ENCODE results near the gene B3GAT1. TPM values are rescaled to one million over a fixed set of nuclear protein-coding genes. Genes with fewer than 3 reads are reported as not detected.
"Not testable (repeated sequence)": the region's sequence is repeated elsewhere in the genome, so short reads cannot be mapped to it uniquely, and the experiment has no call there.

B3GAT1 gene
- total RNA-seq, 4 donors from 2014 or later, result 0.14 to 0.16 TPM; not detected in 2

DNA sequence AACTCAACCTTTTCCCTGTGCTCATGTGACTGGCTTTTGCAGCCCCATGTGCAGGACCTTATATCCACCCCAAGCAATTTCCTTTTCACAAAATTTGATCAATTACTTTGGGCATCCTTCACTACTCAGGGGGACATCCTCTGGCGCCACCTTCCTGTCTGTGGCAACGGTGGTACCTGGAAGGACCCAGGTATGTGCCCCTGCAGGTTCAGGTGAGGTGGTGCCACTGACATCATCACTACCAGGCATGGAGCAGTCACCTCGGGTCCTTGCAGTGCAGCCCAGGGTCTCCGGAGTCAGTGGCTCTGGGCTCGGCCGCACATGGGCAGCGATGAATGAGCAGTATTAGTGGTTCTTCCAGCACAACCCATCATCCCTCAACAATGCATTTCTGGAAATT lies 37.7 kb upstream of the B3GAT1 start:
- Histone ChIP-seq H3K9me3 (no peaks in the 10 kb centered on the region), H3K27ac (no peak overlapping the region), H3K36me3 (no peaks in the 10 kb centered on the region), H3K4me1 (no peaks in the 10 kb centered on the region), H3K27me3 (no peaks in the 10 kb centered on the region), H3K4me3 (no peak overlapping the region)
- in situ Hi-C loops (cut with MboI; ENCODE audit: low pct_ligation_motif_present in 1 of 4, low pct_unique_long_range_greater_than_20kb in 1 of 4, low sequenced_read_pairs in 3 of 4), result no loop called here
- TF ChIP-seq, protein P1, sequence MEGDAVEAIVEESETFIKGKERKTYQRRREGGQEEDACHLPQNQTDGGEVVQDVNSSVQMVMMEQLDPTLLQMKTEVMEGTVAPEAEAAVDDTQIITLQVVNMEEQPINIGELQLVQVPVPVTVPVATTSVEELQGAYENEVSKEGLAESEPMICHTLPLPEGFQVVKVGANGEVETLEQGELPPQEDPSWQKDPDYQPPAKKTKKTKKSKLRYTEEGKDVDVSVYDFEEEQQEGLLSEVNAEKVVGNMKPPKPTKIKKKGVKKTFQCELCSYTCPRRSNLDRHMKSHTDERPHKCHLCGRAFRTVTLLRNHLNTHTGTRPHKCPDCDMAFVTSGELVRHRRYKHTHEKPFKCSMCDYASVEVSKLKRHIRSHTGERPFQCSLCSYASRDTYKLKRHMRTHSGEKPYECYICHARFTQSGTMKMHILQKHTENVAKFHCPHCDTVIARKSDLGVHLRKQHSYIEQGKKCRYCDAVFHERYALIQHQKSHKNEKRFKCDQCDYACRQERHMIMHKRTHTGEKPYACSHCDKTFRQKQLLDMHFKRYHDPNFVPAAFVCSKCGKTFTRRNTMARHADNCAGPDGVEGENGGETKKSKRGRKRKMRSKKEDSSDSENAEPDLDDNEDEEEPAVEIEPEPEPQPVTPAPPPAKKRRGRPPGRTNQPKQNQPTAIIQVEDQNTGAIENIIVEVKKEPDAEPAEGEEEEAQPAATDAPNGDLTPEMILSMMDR (IDR thresholded peaks at IDR 0.05), result peak in 1 of 5 experiments; percentile 18
- no peak for TF ChIP-seq POLR2A (IDR thresholded peaks at IDR 0.05)
- whole genome bisulfite sequencing, 2 donors (ENCODE audit: low coverage in 1 of 2), result 82% methylated on average over 7 of the region's 7 CpGs; no CpG with 5 or more reads in 1 of the 2 donors
- intact Hi-C loops (cut with DNase I; ENCODE audit: low total_unique reads), result no loop called here
- no peak for DNase-seq

DNA sequence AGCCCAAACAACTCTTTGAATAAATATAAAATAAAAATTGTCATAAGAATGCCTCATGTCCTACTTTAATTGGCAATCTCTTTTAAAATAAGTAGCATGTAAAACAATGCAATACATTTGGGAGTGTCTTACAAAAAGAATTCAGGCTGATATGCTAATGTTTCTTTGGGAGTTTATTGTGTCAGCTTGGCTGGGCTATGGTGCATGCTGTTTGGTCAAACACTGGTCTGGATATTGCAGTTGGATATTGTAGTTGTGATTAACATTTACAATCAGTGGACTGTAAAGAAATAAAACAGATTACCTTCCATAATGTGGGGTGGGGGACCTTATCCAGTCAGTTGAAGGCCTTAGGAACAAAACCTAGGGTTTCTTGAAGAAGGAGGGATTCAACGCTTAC lies 37.0 kb upstream of the B3GAT1 start:
- no peak for TF ChIP-seq POLR2A (IDR thresholded peaks at IDR 0.05)
- TF ChIP-seq, protein P1 (IDR thresholded peaks at IDR 0.05), result no peak
- no peak for TF ChIP-seq EP300 (IDR thresholded peaks at IDR 0.05; ENCODE audit: low read depth)
- no peak for TF ChIP-seq POLR2AphosphoS5 (IDR thresholded peaks at IDR 0.05)
- Histone ChIP-seq H3K36me3 (no peaks in the 10 kb centered on the region), H3K27me3 (no peaks in the 10 kb centered on the region), H3K9me3 (no peaks in the 10 kb centered on the region), H3K4me1 (no peaks in the 10 kb centered on the region), H3K4me3 (no peak overlapping the region), H3K27ac (peak overlapping the region in 1 of 4 donors; percentile 7)
- no peak for DNase-seq
- 86 to 100% methylated on average over 1 of the region's 1 CpG for WGBS, 2 donors (ENCODE audit: low coverage in 1 of 2)
- in situ Hi-C loops (cut with MboI; ENCODE audit: low pct_ligation_motif_present in 1 of 4, low pct_unique_long_range_greater_than_20kb in 1 of 4, low sequenced_read_pairs in 3 of 4) (no loop called here), intact Hi-C loops (cut with DNase I; ENCODE audit: low total_unique reads) (no loop called here)

DNA sequence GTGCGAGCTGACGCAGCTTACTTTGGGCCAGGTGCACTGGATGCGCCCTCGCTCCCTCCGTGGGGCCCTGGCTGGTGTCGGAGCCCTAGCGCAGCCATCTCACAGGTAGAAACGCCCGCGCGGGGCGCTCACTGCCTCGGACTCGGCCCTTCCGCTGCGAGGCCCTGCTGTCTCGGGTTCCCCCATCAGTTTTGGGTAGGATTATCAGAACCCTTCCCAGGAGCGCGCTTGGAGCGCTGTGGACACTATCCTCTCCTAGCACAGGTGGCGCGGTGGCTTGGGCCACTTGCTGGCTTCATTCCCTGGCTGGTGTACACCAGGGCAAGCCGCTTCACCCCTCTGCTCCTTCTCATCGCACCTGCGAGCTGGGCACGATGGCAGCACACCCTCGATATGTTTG lies 35.7 kb upstream of the B3GAT1 start:
- intact Hi-C loops (cut with DNase I; ENCODE audit: low total_unique reads), result no loop called here
- H3K27ac ChIP-seq, result no peak overlapping the region
- no peaks in the 10 kb centered on the region for H3K9me3 ChIP-seq
- 94% methylated on average over 27 of the region's 27 CpGs; no CpG with 5 or more reads in 1 of the 2 donors for WGBS, 2 donors (ENCODE audit: low coverage in 1 of 2)
- in situ Hi-C loops (cut with MboI; ENCODE audit: low pct_ligation_motif_present in 1 of 4, low pct_unique_long_range_greater_than_20kb in 1 of 4, low sequenced_read_pairs in 3 of 4), result no loop called here
- TF ChIP-seq POLR2AphosphoS5 (IDR thresholded peaks at IDR 0.05), result no peak
- TF ChIP-seq POLR2A (IDR thresholded peaks at IDR 0.05), result no peak
- TF ChIP-seq EP300 (IDR thresholded peaks at IDR 0.05; ENCODE audit: low read depth), result no peak
- TF ChIP-seq, protein P1 (IDR thresholded peaks at IDR 0.05), result no peak
- no peak for DNase-seq
- H3K4me3 ChIP-seq, result no peak overlapping the region
- no peaks in the 10 kb centered on the region for H3K27me3 ChIP-seq
- H3K36me3 ChIP-seq, result no peaks in the 10 kb centered on the region
- H3K4me1 ChIP-seq, result no peaks in the 10 kb centered on the region

DNA sequence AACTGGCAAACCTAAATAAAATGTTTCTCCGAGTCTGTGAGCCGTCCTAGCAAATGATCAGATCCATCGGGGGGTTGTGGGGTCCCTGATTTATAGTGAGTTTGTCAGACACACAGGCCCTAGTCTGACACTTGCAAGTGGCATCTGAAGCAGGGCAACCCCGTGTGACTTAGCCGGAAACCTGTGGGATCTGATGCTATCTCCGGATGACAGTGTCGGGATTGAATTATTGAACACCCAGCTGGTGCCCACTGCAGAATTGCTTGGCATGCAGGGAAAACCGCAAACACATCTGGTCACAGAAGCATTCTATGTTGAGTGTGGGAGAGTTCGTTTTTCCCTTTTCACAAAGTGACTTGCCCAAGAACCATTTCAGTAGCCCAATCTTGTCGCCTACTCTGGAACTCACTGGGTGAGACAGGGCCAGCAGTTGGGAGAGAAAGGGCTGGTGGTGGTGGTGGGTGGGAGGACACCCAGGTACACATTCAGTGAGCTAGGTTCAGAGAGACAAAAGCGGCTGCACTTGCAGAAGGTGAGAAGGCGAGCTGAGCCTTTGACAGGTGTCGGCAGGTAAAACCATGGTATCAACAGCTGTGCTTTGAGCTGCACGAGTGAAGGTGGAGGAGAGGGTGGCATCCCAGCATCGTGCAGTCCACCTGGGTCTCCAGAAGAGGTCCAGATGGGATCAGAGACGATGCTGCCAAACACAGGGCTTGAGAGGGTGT lies 33.7 kb upstream of the B3GAT1 start:
- in situ Hi-C loops (cut with MboI; ENCODE audit: low pct_ligation_motif_present in 1 of 4, low pct_unique_long_range_greater_than_20kb in 1 of 4, low sequenced_read_pairs in 3 of 4), result no loop called here
- no peaks in the 10 kb centered on the region for H3K36me3 ChIP-seq
- no peaks in the 10 kb centered on the region for H3K27me3 ChIP-seq
- no peak for DNase-seq
- no peaks in the 10 kb centered on the region for H3K9me3 ChIP-seq
- H3K4me1 ChIP-seq, result no peaks in the 10 kb centered on the region
- H3K27ac ChIP-seq, result no peak overlapping the region
- no peak overlapping the region for H3K4me3 ChIP-seq
- TF ChIP-seq POLR2AphosphoS5 (IDR thresholded peaks at IDR 0.05) (no peak), EP300 (IDR thresholded peaks at IDR 0.05; ENCODE audit: low read depth) (no peak), POLR2A (IDR thresholded peaks at IDR 0.05) (no peak)
- TF ChIP-seq, protein P1 (IDR thresholded peaks at IDR 0.05), result no peak
- WGBS, 2 donors (ENCODE audit: low coverage in 1 of 2), result 71 to 87% methylated on average over 2 to 16 of the region's 16 CpGs
- intact Hi-C loops (cut with DNase I; ENCODE audit: low total_unique reads), result no loop called here

DNA sequence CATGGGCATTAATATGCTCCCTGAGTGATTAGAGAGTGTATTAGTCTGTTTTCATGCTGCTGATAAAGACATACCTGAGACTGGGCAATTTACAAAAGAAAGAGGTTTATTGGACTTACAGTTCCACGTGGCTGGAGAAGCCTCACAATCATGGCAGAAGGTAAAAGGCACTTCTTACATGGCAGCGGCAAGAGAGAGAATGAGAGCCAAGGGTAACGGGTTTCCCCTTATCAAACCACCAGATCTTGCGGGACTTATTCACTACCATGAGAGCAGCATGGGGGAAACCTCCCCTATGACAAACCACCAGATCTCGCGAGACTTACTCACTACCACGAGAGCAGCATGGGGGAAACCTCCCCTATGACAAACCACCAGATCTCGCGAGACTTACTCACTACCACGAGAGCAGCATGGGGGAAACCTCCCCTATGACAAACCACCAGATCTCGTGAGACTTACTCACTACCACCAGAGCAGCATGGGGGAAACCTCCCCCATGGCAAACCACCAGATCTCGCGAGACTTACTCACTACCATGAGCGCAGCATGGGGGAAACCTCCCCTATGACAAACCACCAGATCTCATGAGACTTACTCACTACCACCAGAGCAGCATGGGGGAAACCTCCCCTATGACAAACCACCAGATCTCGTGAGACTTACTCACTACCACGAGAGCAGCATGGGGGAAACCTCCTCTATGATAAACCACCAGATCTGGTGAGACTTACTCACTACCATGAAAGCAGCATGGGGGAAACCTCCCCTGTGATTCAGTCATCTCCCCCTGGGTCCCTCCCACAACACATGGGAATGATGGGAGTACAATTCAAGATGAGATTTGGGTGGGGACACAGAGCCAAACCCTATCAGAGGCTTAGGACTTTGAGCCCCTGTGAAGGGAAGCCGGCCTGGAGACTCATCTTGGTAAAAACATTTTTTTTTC lies 32.4 kb upstream of the B3GAT1 start:
- H3K27ac ChIP-seq; H3K9me3 ChIP-seq; in situ Hi-C loops (cut with MboI; ENCODE audit: low pct_ligation_motif_present in 1 of 4, low pct_unique_long_range_greater_than_20kb in 1 of 4, low sequenced_read_pairs in 3 of 4); H3K4me1 ChIP-seq; H3K36me3 ChIP-seq; H3K27me3 ChIP-seq; H3K4me3 ChIP-seq; DNase-seq; intact Hi-C loops (cut with DNase I; ENCODE audit: low total_unique reads): not testable (repeated sequence)
- 80 to 100% methylated on average over 1 to 17 of the region's 17 CpGs for WGBS, 2 donors (ENCODE audit: low coverage in 1 of 2)

Measured in transverse colon (tissue), 4 donors.